Erythroblast (primary cell): Measurements from ENCODE around the gene ATP5PD.

Source experiments
- GATA1 ChIP-seq: IDR thresholded peaks from 2 replicates; pipeline ENCODE4 v1.6.1; 2011; ENCODE audit warnings: low read depth, mild to moderate bottlenecking, control low read depth, low read length, moderate library complexity
- POLR2A ChIP-seq: IDR thresholded peaks from 2 replicates; pipeline ENCODE4 v1.6.1; 2011; ENCODE audit warnings: mild to moderate bottlenecking, low read length

GRCh38 chr17:75047398-75048098 is 779 bp upstream of the ATP5PD start:
- no peak for TF ChIP-seq POLR2A
- no peak for TF ChIP-seq GATA1
